Tibial nerve (tissue), 4 donors: ENCODE data around the gene ADAMTS2. TPM values are rescaled to one million over a fixed set of nuclear protein-coding genes. Genes with fewer than 3 reads are reported as not detected.

ENCODE experiments used
- DNase-seq, 2 donors: peaks; one replicate each; pipeline ENCODE4 v3.0.0-alpha.2; 2019; ENCODE audit warnings: low spot score in 2 of 2
- H3K27ac ChIP-seq, 4 donors: fragments of 200-600 bp; sonication (generic) in 3 of 4; one replicate each; pipeline ENCODE4 v1.5.1; 2017 to 2019; ENCODE audit warnings: mild to moderate bottlenecking in 1 of 4
- H3K27me3 ChIP-seq, 2 donors: fragments of 200-600 bp; sonication (generic) in 1 of 2; one replicate each; pipeline versions ENCODE4 v1.5.1 to v1.6.0; 2017 to 2019
- H3K36me3 ChIP-seq, 3 donors: fragments of 200-600 bp; sonication (generic); one replicate each; pipeline ENCODE4 v1.5.1; 2018 to 2019
- H3K4me1 ChIP-seq, 4 donors: fragments of 200-600 bp; sonication (generic) in 3 of 4; one replicate each; pipeline ENCODE4 v1.5.1; 2017 to 2019
- H3K4me3 ChIP-seq, 4 donors: fragments of 200-600 bp; sonication (generic) in 3 of 4; one replicate each; pipeline ENCODE4 v1.5.1; 2017 to 2019; ENCODE audit warnings: mild to moderate bottlenecking in 1 of 4, moderate library complexity in 1 of 4
- H3K9me3 ChIP-seq, 4 donors: fragments of 200-600 bp; sonication (generic) in 3 of 4; one replicate each; pipeline ENCODE4 v1.5.1; 2017 to 2019
- EP300 ChIP-seq, 2 donors: sonication (generic); formaldehyde crosslinking; IDR thresholded peaks; one replicate each; pipeline ENCODE4 v1.6.1; 2017; ENCODE audit warnings: antibody characterized with exemption in 2 of 2, mild to moderate bottlenecking in 1 of 2
- POLR2A ChIP-seq, 2 donors: fragments of 450-650 bp; IDR thresholded peaks; one replicate each; pipeline ENCODE4 v1.6.1; 2017; ENCODE audit warnings: antibody characterized with exemption in 2 of 2, mild to moderate bottlenecking in 2 of 2, moderate library complexity in 2 of 2
- WGBS, 2 donors: methylation state at CpG; one replicate each; pipeline ENCODE4 v1.1.5; 2018; 5-methylcytosine and 5-hydroxymethylcytosine counted together
- total RNA-seq, 4 donors: library from RNA; depleted of rRNA; stranded (reverse); fragments of >200 nt; gene quantifications; one replicate each; pipeline ENCODE4 v1.1.0, GENCODE V29; 2016
- TF ChIP-seq, protein P1 (sequence below), 5 experiments: fragments of 200-600 bp in 3 of 5; fragments of 450-650 bp in 2 of 5; sonication (generic) in 3 of 5; IDR thresholded peaks; one replicate each; pipeline ENCODE4 v1.5.1; 2016 to 2019; ENCODE audit warnings: antibody characterized with exemption in 5 of 5, mild to moderate bottlenecking in 3 of 5, moderate library complexity in 2 of 5

Gene ADAMTS2
- total RNA-seq, 4 donors from 2014 or later = 23.2 to 58.8 (median 47.2) TPM

DNA sequence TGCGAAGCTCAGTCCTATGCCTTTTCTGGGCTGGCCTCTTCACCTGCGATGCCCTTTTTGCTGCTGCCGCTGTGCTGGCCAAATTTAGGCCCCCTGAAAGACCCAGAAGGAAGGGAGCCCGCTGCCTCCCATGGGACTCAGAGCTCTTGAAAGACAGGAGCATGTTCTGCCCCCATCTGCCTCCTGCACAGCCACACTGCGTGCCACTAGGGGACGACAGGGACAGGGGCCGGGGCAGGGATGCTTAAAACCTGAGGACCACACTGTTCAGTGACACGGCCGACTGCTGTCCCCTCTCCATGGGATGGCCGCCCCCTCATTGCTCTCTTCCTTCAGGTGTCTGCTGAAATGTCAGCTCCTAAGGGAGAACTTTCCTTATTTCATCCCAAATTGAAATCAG, 132.4 kb downstream of the ADAMTS2 start:
- 76 to 89% methylated on average over 10 of the region's 10 CpGs for WGBS, 2 donors
- no peak overlapping the region for H3K27ac ChIP-seq

DNA sequence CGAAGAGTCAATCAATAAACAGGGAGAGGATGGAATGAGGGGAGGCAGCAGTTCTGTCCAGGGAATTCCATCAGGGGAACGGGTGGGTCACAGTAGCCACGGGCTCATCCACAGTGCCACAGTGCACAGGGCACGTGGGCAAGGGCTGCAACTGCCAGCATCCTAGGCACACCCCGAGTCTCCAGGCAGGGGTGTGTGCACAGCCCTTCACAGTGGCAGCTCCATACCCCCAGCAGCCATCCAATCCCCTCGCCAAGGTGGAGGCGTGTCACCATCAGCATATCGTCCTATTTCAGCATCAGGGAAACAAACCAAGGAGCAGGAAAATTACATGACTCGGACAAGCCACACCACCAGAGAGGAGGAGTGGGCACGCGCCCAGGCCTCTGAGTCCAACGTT, 133.6 kb downstream of the ADAMTS2 start:
- no peak overlapping the region for H3K4me3 ChIP-seq
- peaks cover 0 to 5% (median 0%) of the 10 kb centered on the region in 3 donors for H3K36me3 ChIP-seq
- DNase-seq = no peak
- H3K27me3 ChIP-seq = no peaks in the 10 kb centered on the region
- no peaks in the 10 kb centered on the region for H3K9me3 ChIP-seq
- TF ChIP-seq, protein P1, sequence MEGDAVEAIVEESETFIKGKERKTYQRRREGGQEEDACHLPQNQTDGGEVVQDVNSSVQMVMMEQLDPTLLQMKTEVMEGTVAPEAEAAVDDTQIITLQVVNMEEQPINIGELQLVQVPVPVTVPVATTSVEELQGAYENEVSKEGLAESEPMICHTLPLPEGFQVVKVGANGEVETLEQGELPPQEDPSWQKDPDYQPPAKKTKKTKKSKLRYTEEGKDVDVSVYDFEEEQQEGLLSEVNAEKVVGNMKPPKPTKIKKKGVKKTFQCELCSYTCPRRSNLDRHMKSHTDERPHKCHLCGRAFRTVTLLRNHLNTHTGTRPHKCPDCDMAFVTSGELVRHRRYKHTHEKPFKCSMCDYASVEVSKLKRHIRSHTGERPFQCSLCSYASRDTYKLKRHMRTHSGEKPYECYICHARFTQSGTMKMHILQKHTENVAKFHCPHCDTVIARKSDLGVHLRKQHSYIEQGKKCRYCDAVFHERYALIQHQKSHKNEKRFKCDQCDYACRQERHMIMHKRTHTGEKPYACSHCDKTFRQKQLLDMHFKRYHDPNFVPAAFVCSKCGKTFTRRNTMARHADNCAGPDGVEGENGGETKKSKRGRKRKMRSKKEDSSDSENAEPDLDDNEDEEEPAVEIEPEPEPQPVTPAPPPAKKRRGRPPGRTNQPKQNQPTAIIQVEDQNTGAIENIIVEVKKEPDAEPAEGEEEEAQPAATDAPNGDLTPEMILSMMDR (IDR thresholded peaks at IDR 0.05) = no peak
- no peak for TF ChIP-seq EP300 (IDR thresholded peaks at IDR 0.05)
- H3K27ac ChIP-seq = no peak overlapping the region
- WGBS, 2 donors = 87 to 88% methylated on average over 12 of the region's 12 CpGs
- peaks cover 0 to 5% (median 0%) of the 10 kb centered on the region in 4 donors for H3K4me1 ChIP-seq

More for the DNA sequence above, 132.4 kb downstream of the ADAMTS2 start:
- Histone ChIP-seq H3K9me3 (no peaks in the 10 kb centered on the region), H3K4me1 (peaks cover 0 to 10% (median 0%) of the 10 kb centered on the region in 4 donors), H3K27me3 (no peaks in the 10 kb centered on the region), H3K36me3 (no peaks in the 10 kb centered on the region), H3K4me3 (no peak overlapping the region)
- no peak for DNase-seq
- TF ChIP-seq POLR2A (IDR thresholded peaks at IDR 0.05) (no peak), EP300 (IDR thresholded peaks at IDR 0.05) (no peak)
- TF ChIP-seq, protein P1 (IDR thresholded peaks at IDR 0.05) = no peak

DNA sequence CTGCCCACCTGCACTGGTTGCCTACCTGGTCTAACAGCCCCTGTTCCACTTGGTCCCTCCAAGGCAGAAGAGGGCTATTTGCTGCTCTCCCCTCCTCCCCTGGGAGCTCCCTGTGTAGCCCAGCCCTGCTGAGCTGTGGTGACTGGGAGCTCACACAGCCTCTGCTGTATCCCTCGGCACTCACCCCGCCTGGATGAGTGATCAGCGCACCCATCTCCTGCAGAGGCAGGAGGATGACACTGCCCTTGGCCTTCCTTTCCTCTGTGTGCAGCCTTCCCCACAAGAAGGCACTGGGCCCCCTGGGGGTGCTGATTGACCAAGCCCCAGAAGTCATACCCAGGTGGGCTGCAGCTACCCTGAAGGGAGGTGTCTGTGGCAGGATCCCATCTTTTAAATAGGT, 134.2 kb downstream of the ADAMTS2 start:
- WGBS, 2 donors = 84 to 89% methylated on average over 3 of the region's 3 CpGs
- Histone ChIP-seq H3K4me3 (no peak overlapping the region), H3K9me3 (no peaks in the 10 kb centered on the region), H3K36me3 (peaks cover 0 to 5% (median 0%) of the 10 kb centered on the region in 3 donors), H3K27ac (no peak overlapping the region), H3K4me1 (peaks cover 0 to 5% (median 0%) of the 10 kb centered on the region in 4 donors), H3K27me3 (no peaks in the 10 kb centered on the region)
- TF ChIP-seq POLR2A (IDR thresholded peaks at IDR 0.05) = no peak
- TF ChIP-seq, protein P1 (IDR thresholded peaks at IDR 0.05) = no peak
- no peak for TF ChIP-seq EP300 (IDR thresholded peaks at IDR 0.05)
- DNase-seq = no peak

DNA sequence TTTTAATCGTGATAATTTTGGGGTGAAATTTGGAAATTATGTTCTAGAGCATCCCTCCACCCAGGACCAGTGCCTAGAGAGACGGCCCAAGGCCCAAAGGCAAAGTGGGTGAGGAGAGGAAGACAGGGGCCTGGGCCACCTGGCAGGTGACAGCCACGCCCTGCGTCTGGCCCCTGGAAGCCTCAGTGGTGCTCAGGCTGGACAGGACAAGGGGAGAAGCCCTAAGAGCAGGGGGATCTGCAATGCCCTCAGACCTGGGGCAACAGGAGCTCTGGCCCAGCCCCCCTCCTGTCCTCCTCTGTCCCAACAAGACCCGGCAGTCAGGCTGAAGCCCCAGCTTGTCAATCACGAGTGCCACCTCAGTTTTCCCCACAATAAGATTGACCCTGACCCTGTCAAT, 134.8 kb downstream of the ADAMTS2 start:
- no peak for DNase-seq
- TF ChIP-seq EP300 (IDR thresholded peaks at IDR 0.05) = no peak
- TF ChIP-seq POLR2A (IDR thresholded peaks at IDR 0.05) = no peak
- TF ChIP-seq, protein P1 (IDR thresholded peaks at IDR 0.05) = no peak
- Histone ChIP-seq H3K4me3 (no peak overlapping the region), H3K9me3 (no peaks in the 10 kb centered on the region), H3K4me1 (peaks cover 0 to 5% (median 0%) of the 10 kb centered on the region in 4 donors), H3K36me3 (peaks cover 0 to 5% (median 0%) of the 10 kb centered on the region in 3 donors), H3K27ac (no peak overlapping the region), H3K27me3 (no peaks in the 10 kb centered on the region)
- 92 to 95% methylated on average over 6 of the region's 6 CpGs for WGBS, 2 donors

DNA sequence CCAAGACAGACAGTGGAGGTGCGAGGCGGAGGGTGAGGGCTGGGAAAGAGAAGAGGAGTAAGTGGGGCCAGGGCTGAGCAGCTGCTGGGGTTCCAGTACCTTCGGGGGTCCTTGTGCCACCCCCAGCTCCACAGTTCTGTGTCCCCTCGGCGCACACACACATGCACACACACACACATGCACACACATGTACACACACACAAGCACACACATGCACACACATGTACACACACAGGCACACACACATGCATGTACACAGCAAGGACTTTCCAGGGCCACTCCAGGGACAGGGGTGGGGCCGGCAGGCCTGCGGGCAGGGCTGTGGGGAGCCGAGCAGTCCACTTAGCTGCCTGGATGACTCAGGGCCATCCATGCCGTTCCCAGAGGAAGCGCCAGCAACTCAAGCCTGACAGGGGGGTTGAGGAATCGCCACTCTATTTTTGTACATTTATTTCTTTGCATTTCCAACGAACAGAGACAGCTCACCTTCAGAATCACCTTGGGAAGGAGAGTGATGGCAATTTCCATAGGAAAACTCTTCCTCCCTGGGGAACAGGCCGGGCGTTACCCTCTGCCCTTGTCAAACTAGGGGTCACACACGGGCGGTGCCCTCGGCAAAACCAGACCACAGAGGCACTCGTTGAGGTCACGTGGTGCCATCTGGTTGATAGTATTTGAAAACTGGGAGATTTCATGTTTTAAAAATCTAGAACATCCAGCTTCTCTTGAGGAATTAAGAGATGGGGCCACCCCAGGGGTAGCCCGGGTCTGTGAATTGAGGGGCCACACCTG, 135.7 kb downstream of the ADAMTS2 start:
- Histone ChIP-seq H3K4me3 (no peak overlapping the region), H3K27me3 (no peaks in the 10 kb centered on the region), H3K9me3 (no peaks in the 10 kb centered on the region), H3K36me3 (peaks cover 0 to 5% (median 0%) of the 10 kb centered on the region in 3 donors), H3K4me1 (peaks cover 0 to 5% (median 0%) of the 10 kb centered on the region in 4 donors), H3K27ac (no peak overlapping the region)
- WGBS, 2 donors = 78 to 79% methylated on average over 15 to 20 of the region's 20 CpGs
- DNase-seq = no peak
- TF ChIP-seq POLR2A (IDR thresholded peaks at IDR 0.05) = no peak
- no peak for TF ChIP-seq EP300 (IDR thresholded peaks at IDR 0.05)
- TF ChIP-seq, protein P1 (IDR thresholded peaks at IDR 0.05) = no peak
